ENCODE results near the gene ACAD9. TPM values are rescaled to one million over a fixed set of nuclear protein-coding genes. Genes with fewer than 3 reads are reported as not detected.
"Not testable (repeated sequence)": the region's sequence is repeated elsewhere in the genome, so short reads cannot be mapped to it uniquely, and the experiment has no call there.

ACAD9 gene
- total RNA-seq, 4 donors from 2014 or later, result 36.2 to 48.9 (median 46.8) TPM

DNA sequence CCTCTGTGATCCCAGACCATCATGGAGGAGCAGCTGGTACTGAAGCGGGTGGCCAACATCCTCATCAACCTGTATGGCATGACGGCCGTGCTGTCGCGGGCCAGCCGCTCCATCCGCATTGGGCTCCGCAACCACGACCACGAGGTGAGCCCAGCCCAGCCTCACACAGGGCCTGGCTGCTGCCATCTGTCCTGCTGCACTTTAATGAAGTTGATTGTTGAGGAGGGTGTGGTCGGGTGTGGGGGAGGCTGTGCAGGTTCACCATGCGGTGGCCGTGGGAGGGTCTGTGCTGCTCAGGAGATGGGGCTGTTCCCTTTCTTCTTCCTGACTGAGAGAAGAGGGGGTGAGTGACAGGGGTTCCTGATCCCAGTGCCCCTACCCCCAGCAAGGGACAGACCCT, 30.6 kb downstream of the ACAD9 start:
- ATAC-seq (ENCODE audit: low FRiP score), result no peak
- DNase-seq (ENCODE audit: low spot score), result no peak
- TF ChIP-seq, protein P1, sequence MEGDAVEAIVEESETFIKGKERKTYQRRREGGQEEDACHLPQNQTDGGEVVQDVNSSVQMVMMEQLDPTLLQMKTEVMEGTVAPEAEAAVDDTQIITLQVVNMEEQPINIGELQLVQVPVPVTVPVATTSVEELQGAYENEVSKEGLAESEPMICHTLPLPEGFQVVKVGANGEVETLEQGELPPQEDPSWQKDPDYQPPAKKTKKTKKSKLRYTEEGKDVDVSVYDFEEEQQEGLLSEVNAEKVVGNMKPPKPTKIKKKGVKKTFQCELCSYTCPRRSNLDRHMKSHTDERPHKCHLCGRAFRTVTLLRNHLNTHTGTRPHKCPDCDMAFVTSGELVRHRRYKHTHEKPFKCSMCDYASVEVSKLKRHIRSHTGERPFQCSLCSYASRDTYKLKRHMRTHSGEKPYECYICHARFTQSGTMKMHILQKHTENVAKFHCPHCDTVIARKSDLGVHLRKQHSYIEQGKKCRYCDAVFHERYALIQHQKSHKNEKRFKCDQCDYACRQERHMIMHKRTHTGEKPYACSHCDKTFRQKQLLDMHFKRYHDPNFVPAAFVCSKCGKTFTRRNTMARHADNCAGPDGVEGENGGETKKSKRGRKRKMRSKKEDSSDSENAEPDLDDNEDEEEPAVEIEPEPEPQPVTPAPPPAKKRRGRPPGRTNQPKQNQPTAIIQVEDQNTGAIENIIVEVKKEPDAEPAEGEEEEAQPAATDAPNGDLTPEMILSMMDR (IDR thresholded peaks at IDR 0.05), result no peak

GRCh38 chr3:128911911-128912310, 32.5 kb downstream of the ACAD9 start:
- no peak for ATAC-seq (ENCODE audit: low FRiP score)
- no peak for DNase-seq (ENCODE audit: low spot score)
- TF ChIP-seq, protein P1 (IDR thresholded peaks at IDR 0.05), result no peak

GRCh38 chr3:128914966-128915645, 35.7 kb downstream of the ACAD9 start:
- no peak for ATAC-seq (ENCODE audit: low FRiP score)
- DNase-seq (ENCODE audit: low spot score), result no peak

GRCh38 chr3:128917291-128917690, 37.9 kb downstream of the ACAD9 start:
- no peak for DNase-seq (ENCODE audit: low spot score)
- TF ChIP-seq, protein P1 (IDR thresholded peaks at IDR 0.05), result no peak
- ATAC-seq (ENCODE audit: low FRiP score), result no peak

More at GRCh38 chr3:128914966-128915645, 35.7 kb downstream of the ACAD9 start:
- TF ChIP-seq, protein P1 (IDR thresholded peaks at IDR 0.05), result no peak

DNA sequence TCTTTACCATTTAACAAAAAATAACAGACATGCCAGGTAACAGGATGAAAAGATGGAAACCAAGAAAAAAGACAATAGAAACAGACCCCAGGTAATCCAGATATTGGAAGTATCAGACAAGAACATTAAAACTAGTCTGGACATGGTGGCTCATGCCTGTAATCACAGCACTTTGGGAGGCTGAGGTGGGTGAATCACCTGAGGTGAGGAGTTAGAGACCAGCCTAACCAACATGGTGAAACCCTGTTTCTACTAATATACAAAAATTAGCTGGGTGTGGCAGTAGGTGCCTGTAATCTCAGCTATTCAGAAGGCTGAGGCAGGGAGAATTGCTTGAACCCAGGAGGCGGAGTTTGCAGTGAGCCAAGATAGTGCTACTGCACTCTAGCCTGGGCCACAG, 40.6 kb downstream of the ACAD9 start:
- TF ChIP-seq, protein P1 (IDR thresholded peaks at IDR 0.05), result no peak
- DNase-seq (ENCODE audit: low spot score), result no peak
- no peak for ATAC-seq (ENCODE audit: low FRiP score)

DNA sequence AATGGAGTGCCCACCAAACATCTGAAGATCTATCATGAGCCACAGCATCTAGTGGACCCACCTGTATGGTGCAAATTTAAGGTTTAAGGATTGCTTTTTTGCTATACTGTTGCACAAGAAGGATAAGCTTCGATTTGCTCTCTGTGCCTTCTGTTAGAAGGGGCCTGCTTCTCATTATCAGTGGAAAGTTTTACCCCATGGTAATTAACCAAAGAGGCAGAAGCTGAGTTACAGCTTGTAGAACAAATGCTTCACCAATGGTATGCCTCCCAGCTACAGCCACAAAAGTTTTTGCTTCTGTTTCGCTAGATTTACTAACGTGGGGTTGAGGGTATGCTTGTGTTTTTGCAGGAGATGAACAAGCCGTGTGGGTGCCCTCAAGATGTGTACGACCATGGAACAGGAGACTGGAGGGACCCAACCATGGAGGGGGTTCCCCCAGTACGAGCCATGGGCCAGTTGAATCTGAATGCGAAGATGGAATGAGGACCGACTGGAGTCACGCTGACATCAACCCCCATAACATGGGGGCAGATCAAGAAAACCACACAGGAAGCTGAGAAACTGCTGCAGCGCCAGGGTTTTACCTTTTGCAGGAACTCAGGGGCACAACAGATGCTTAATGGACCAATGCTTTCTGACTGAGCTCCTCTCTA, 43.5 kb downstream of the ACAD9 start:
- TF ChIP-seq, protein P1 (IDR thresholded peaks at IDR 0.05), result no peak
- DNase-seq (ENCODE audit: low spot score), result no peak
- no peak for ATAC-seq (ENCODE audit: low FRiP score)

DNA sequence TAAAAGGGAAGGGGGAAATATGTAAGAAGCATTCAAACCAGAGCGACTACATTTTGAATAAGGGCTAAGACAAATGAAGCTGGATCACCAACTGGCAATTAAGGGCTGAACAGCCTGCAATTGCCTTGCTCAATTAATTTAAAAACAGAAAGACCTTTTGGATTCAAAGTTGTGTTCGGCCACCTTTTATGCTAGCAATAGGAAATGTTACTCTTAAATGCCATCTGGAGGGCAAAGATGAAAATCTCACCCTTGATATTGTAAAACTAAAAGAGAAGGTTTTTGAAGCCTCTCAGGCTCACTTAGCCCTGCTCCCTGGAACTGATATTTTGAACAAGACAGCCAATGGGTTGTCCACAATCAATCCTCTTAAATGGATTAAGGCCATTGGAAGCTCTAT, 44.2 kb downstream of the ACAD9 start:
- DNase-seq (ENCODE audit: low spot score) (no peak), ATAC-seq (ENCODE audit: low FRiP score) (no peak)
- TF ChIP-seq, protein P1 (IDR thresholded peaks at IDR 0.05), result no peak

- DNase-seq (ENCODE audit: low spot score); ATAC-seq (ENCODE audit: low FRiP score): not testable (repeated sequence)
These were observed 44.6 kb downstream of the ACAD9 start for GRCh38 chr3:128923986-128924385.
